Upper lobe of left lung (tissue), 4 donors: ENCODE measurements around the gene ACSL1.

Experiments
- EP300 ChIP-seq, 4 donors: sonication (generic); formaldehyde crosslinking; IDR thresholded peaks; one replicate each; pipeline ENCODE4 v1.5.1; 2017; ENCODE audit warnings: antibody characterized with exemption in 4 of 4, control low read depth in 2 of 4
- POLR2A ChIP-seq, 4 donors: fragments of 450-650 bp; IDR thresholded peaks; one replicate each; pipeline ENCODE4 v1.5.1; 2016 to 2017; ENCODE audit warnings: antibody characterized with exemption in 4 of 4, mild to moderate bottlenecking in 2 of 4
- POLR2AphosphoS5 ChIP-seq, 2 donors: sonication (generic); formaldehyde crosslinking; IDR thresholded peaks; one replicate each; pipeline ENCODE4 v1.5.1; 2017; ENCODE audit warnings: antibody characterized with exemption in 2 of 2
- TF ChIP-seq, protein P1 (sequence below), 6 experiments: fragments of 450-650 bp in 4 of 6; fragments of 200-600 bp in 2 of 6; sonication (generic) in 2 of 6; IDR thresholded peaks; one replicate each; pipeline ENCODE4 v1.5.1; 2016 to 2019; ENCODE audit warnings: antibody characterized with exemption in 6 of 6

DNA sequence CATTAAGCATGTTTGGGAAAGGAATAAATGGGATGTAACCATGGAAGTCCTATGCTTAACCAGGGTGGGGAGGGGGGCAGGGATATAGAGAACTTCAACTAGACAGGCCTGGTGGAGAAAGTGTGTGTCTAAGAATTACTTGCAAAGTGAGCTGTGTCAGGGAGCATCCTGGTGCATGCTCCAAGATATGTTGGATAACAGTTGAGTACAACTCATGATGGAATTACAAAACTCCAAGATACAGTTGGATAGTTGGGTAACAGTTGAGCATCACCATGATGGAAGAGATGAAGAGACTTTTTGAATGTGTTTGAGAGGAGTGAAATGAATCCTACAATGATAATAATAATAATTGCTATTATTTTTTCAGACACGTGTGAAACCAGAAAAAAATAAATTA is 26.1 kb upstream of the ACSL1 start:
- TF ChIP-seq, protein P1, sequence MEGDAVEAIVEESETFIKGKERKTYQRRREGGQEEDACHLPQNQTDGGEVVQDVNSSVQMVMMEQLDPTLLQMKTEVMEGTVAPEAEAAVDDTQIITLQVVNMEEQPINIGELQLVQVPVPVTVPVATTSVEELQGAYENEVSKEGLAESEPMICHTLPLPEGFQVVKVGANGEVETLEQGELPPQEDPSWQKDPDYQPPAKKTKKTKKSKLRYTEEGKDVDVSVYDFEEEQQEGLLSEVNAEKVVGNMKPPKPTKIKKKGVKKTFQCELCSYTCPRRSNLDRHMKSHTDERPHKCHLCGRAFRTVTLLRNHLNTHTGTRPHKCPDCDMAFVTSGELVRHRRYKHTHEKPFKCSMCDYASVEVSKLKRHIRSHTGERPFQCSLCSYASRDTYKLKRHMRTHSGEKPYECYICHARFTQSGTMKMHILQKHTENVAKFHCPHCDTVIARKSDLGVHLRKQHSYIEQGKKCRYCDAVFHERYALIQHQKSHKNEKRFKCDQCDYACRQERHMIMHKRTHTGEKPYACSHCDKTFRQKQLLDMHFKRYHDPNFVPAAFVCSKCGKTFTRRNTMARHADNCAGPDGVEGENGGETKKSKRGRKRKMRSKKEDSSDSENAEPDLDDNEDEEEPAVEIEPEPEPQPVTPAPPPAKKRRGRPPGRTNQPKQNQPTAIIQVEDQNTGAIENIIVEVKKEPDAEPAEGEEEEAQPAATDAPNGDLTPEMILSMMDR (IDR thresholded peaks at IDR 0.05) = no peak
- TF ChIP-seq POLR2A (IDR thresholded peaks at IDR 0.05) = peak in 1 of 4 donors; percentile 18
- no peak for TF ChIP-seq EP300 (IDR thresholded peaks at IDR 0.05)
- no peak for TF ChIP-seq POLR2AphosphoS5 (IDR thresholded peaks at IDR 0.05)
